MM.1S (cell line): Measurements from ENCODE around the gene RGR.

Experiments
- DNase-seq: peaks from one replicate; pipeline ENCODE4 v3.0.0-alpha.2; 2015
- H2AFZ ChIP-seq: fragments of 300-600 bp; sonication (generic); 2 replicates; pipeline ENCODE4 v1.6.0; 2016; ENCODE audit warnings: antibody characterized with exemption, low read length
- H3F3A ChIP-seq: fragments of 300-600 bp; sonication (generic); 2 replicates; pipeline ENCODE4 v1.6.1; 2016; ENCODE audit warnings: mild to moderate bottlenecking, antibody characterized with exemption, low read length, moderate library complexity, mixed read lengths; ENCODE audit not compliant: insufficient read depth
- H3K27ac ChIP-seq: fragments of 300-600 bp; sonication (generic); 2 replicates; pipeline ENCODE4 v1.5.1; 2016; ENCODE audit warnings: mild to moderate bottlenecking, low read length
- H3K27me3 ChIP-seq: fragments of 300-600 bp; sonication (generic); replicated peaks from 2 replicates; pipeline ENCODE4 v1.6.0; 2016; ENCODE audit warnings: low read length; ENCODE audit not compliant: insufficient read depth
- H3K36me3 ChIP-seq: fragments of 300-600 bp; sonication (generic); replicated peaks from 2 replicates; pipeline ENCODE4 v1.6.1; 2016; ENCODE audit warnings: mild to moderate bottlenecking, low read length, mixed read lengths; ENCODE audit not compliant: insufficient read depth
- H3K4me1 ChIP-seq: fragments of 300-600 bp; sonication (generic); 2 replicates; pipeline ENCODE4 v1.6.1; 2016; ENCODE audit warnings: low read length, mixed read lengths
- H3K4me2 ChIP-seq: fragments of 300-600 bp; sonication (generic); 2 replicates; pipeline ENCODE4 v1.6.0; 2016; ENCODE audit warnings: low read depth, low read length
- H3K4me3 ChIP-seq: fragments of 300-600 bp; sonication (generic); 2 replicates; pipeline ENCODE4 v1.5.1; 2016; ENCODE audit warnings: low read length, mixed read lengths
- H3K79me2 ChIP-seq: fragments of 300-600 bp; sonication (generic); 2 replicates; pipeline ENCODE4 v1.6.1; 2016; ENCODE audit warnings: mixed run types, low read length, mixed read lengths
- H3K9ac ChIP-seq: fragments of 300-600 bp; sonication (generic); 2 replicates; pipeline ENCODE4 v1.6.1; 2016; ENCODE audit warnings: low read length, mixed read lengths
- H3K9me2 ChIP-seq: fragments of 300-600 bp; sonication (generic); replicated peaks from 2 replicates; pipeline ENCODE4 v1.6.1; 2016; ENCODE audit warnings: mild to moderate bottlenecking, low read length, mixed read lengths; ENCODE audit not compliant: insufficient read depth
- H3K9me3 ChIP-seq: fragments of 300-600 bp; sonication (generic); replicated peaks from 2 replicates; pipeline ENCODE4 v1.6.1; 2016; ENCODE audit warnings: mild to moderate bottlenecking, low read length, mixed read lengths; ENCODE audit not compliant: insufficient read depth
- H4K20me1 ChIP-seq: fragments of 300-600 bp; sonication (generic); 2 replicates; pipeline ENCODE4 v1.6.1; 2016; ENCODE audit warnings: mild to moderate bottlenecking, low read length, moderate library complexity, mixed read lengths; ENCODE audit not compliant: insufficient read depth
- EZH2 ChIP-seq: fragments of 300-600 bp; sonication (generic); optimal IDR thresholded peaks from 2 replicates; pipeline ENCODE3; 2017; ENCODE audit warnings: low read depth, mild to moderate bottlenecking, antibody characterized with exemption, low read length, mixed read lengths
- EZH2phosphoT487 ChIP-seq: fragments of 300-600 bp; sonication (generic); IDR thresholded peaks from 2 replicates; pipeline ENCODE4 v1.6.1; 2018; ENCODE audit warnings: antibody characterized with exemption, low read length
- TF ChIP-seq, protein P1 (sequence below): fragments of 300-600 bp; sonication (generic); IDR thresholded peaks from 2 replicates; pipeline ENCODE4 v1.5.1; 2016; ENCODE audit warnings: antibody characterized with exemption, low read length, mixed read lengths

Gene RGR, protein sequence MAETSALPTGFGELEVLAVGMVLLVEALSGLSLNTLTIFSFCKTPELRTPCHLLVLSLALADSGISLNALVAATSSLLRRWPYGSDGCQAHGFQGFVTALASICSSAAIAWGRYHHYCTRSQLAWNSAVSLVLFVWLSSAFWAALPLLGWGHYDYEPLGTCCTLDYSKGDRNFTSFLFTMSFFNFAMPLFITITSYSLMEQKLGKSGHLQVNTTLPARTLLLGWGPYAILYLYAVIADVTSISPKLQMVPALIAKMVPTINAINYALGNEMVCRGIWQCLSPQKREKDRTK

DNA sequence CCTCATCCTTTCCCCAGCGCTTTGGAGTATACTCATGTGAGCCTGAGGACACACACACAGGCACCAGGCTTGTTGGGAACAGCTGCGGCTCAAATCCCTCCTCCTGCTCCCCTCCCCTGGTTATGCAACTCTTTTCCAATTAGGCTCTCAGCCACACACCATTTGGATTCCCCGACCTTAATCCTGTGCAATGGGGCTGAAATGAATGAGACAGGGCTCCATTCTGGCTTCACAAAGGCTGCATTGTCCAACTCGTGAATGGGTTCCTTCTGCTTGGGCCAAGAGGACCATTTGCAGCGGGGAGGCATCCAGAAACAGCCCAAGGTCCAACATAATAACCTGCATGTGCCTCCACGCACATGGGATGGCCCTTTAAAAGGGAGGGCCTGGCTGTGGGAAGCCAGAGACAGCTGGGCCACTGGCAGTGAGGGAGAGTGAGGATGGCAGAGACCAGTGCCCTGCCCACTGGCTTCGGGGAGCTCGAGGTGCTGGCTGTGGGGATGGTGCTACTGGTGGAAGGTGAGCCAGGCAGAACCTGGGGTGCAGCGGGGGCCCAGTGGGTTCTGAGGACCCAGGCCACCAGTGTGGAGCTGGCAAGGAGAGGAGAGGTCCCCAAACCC, at the start of gene RGR:
TSS of gene RGR (plus strand) at position 403 of the 620 bp plus-strand sequence. CDS start at position 441, 38 bp downstream.
- Histone ChIP-seq H3K4me3 (no peak within 1 kb of the TSS), H3K9me2 (no peaks in the 10 kb centered on the region), H3K79me2 (no peaks in the 10 kb centered on the region), H3F3A (no peaks in the 10 kb centered on the region), H3K36me3 (no peaks in the 10 kb centered on the region), H3K4me1 (no peaks in the 10 kb centered on the region), H3K9ac (no peak within 1 kb of the TSS), H3K9me3 (no peaks in the 10 kb centered on the region), H3K27ac (no peak within 1 kb of the TSS), H2AFZ (no peak within 1 kb of the TSS), H3K27me3 (no peaks in the 10 kb centered on the region), H3K4me2 (no peak within 1 kb of the TSS), H4K20me1 (no peaks in the 10 kb centered on the region)
- TF ChIP-seq, protein P1, sequence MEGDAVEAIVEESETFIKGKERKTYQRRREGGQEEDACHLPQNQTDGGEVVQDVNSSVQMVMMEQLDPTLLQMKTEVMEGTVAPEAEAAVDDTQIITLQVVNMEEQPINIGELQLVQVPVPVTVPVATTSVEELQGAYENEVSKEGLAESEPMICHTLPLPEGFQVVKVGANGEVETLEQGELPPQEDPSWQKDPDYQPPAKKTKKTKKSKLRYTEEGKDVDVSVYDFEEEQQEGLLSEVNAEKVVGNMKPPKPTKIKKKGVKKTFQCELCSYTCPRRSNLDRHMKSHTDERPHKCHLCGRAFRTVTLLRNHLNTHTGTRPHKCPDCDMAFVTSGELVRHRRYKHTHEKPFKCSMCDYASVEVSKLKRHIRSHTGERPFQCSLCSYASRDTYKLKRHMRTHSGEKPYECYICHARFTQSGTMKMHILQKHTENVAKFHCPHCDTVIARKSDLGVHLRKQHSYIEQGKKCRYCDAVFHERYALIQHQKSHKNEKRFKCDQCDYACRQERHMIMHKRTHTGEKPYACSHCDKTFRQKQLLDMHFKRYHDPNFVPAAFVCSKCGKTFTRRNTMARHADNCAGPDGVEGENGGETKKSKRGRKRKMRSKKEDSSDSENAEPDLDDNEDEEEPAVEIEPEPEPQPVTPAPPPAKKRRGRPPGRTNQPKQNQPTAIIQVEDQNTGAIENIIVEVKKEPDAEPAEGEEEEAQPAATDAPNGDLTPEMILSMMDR, result no peak
- no peak for TF ChIP-seq EZH2
- TF ChIP-seq EZH2phosphoT487, result no peak
- DNase-seq, result no peak

DNA sequence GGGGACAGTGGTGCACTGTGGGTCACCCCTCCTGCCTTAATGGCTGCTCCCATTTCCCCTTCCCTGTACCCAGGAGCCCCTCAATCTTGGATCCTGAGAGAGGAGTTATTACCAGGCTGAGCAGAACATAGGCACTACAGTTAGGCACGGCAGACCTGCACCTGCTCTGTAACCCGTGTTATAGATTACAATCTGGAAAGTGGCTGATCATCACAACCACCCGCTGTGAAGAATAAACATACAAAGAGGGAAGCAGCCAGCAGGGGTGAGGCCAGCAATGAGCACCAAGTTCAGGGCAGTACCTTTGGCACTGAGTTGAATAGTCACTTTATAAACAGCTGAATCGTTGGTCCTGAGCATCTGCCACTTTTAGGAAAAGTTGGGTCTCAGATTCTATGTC, 48.8 kb upstream of the RGR start:
- Histone ChIP-seq H3K4me1 (no peaks in the 10 kb centered on the region), H3K36me3 (no peaks in the 10 kb centered on the region), H3K4me2 (no peak overlapping the region), H3K9me3 (no peaks in the 10 kb centered on the region), H3K27ac (no peak overlapping the region), H3F3A (no peaks in the 10 kb centered on the region), H3K9me2 (no peaks in the 10 kb centered on the region), H4K20me1 (no peaks in the 10 kb centered on the region), H3K9ac (no peak overlapping the region), H2AFZ (no peak overlapping the region), H3K4me3 (no peak overlapping the region), H3K27me3 (no peaks in the 10 kb centered on the region), H3K79me2 (no peaks in the 10 kb centered on the region)
- TF ChIP-seq, protein P1, result no peak
- no peak for DNase-seq

DNA sequence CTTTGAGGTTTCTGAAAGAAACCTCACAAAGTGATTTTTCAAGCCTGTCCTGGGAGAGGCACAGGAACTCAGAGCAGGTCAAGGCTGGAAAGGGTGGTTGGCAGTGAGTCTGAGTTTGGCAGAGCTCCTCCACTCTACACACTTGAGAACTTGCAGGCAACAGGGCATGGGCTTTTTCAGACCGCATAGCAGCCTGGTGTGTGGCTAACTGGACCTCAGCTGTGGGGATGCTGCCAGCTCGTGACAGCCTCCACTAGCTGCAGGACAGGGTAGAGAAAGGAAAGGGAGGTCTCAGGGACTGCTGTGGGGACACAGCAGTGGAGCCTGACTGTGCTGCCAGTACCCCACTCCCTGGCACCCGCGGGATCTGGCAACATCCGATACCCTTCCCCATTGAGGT, 47.9 kb upstream of the RGR start:
- H3K4me1 ChIP-seq, result no peaks in the 10 kb centered on the region
- H3K27ac ChIP-seq, result no peak overlapping the region
- H3K4me3 ChIP-seq, result no peak overlapping the region
- no peaks in the 10 kb centered on the region for H3K9me2 ChIP-seq
- H3K79me2 ChIP-seq, result no peaks in the 10 kb centered on the region
- no peak overlapping the region for H3K4me2 ChIP-seq
- no peak for DNase-seq
- H3F3A ChIP-seq, result no peaks in the 10 kb centered on the region
- no peak overlapping the region for H2AFZ ChIP-seq
- H4K20me1 ChIP-seq, result no peaks in the 10 kb centered on the region
- TF ChIP-seq EZH2 (no peak), EZH2phosphoT487 (no peak)
- TF ChIP-seq, protein P1, result no peak
- H3K9me3 ChIP-seq, result no peaks in the 10 kb centered on the region
- H3K36me3 ChIP-seq, result no peaks in the 10 kb centered on the region
- no peaks in the 10 kb centered on the region for H3K27me3 ChIP-seq
- H3K9ac ChIP-seq, result no peak overlapping the region
